Mucosa of rectum (tissue), 2 donors: ENCODE data around the gene ABCD3.

Experiments
- H3K27ac ChIP-seq, 2 donors: one replicate each; pipeline ENCODE4 v1.7.0; 2013; ENCODE audit warnings: inconsistent platforms in 2 of 2, low read depth in 2 of 2, low read length in 2 of 2
- H3K27me3 ChIP-seq, 2 donors: one replicate each; pipeline ENCODE4 v1.7.0; 2013; ENCODE audit warnings: low read length in 2 of 2; ENCODE audit not compliant: control insufficient read depth in 2 of 2, insufficient read depth in 2 of 2
- H3K36me3 ChIP-seq, 2 donors: one replicate each; pipeline ENCODE4 v1.7.0; 2013; ENCODE audit warnings: low read length in 2 of 2; ENCODE audit not compliant: control insufficient read depth in 2 of 2, insufficient read depth in 2 of 2
- H3K4me1 ChIP-seq, 2 donors: one replicate each; pipeline ENCODE4 v1.7.0; 2013; ENCODE audit warnings: low read length in 2 of 2, mild to moderate bottlenecking in 1 of 2; ENCODE audit not compliant: control insufficient read depth in 2 of 2, insufficient read depth in 2 of 2
- H3K4me3 ChIP-seq, 2 donors: one replicate each; pipeline ENCODE4 v1.7.0; 2013; ENCODE audit warnings: low read length in 2 of 2
- H3K9ac ChIP-seq, 2 donors: one replicate each; pipeline ENCODE4 v1.7.0; 2013; ENCODE audit warnings: low read length in 2 of 2, low read depth in 1 of 2, mild to moderate bottlenecking in 1 of 2
- H3K9me3 ChIP-seq, 2 donors: one replicate each; pipeline ENCODE4 v1.7.0; 2013; ENCODE audit warnings: low read length in 2 of 2; ENCODE audit not compliant: control insufficient read depth in 2 of 2
- donor health status: healthy.
- donor health status: Normal muscosa, but diverticular disease.

Gene ABCD3

DNA sequence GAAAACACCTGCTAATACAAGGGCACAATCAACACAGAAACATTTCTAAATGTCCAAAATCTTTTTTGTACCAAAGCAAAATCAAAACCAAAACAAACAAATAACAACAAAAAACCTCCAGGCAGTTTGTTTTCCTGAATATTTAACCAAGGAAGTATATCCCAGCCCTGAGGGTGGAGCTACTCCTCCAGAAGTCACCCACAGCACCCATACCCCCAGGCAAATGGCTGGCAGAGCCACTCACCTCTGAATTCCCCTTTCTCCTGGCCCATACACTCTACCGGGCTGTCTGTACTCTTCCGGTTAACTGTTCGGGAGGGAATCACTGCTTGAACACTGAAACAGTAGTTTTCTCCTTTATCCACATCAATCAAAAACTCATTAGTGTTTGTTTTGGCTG is 113.9 kb downstream of the ABCD3 start:
- no peak overlapping the region for H3K4me3 ChIP-seq
- no peaks in the 10 kb centered on the region for H3K4me1 ChIP-seq
- peaks cover 20 to 21% of the 10 kb centered on the region in 2 donors for H3K36me3 ChIP-seq
- H3K27ac ChIP-seq: no peak overlapping the region
- no peaks in the 10 kb centered on the region for H3K27me3 ChIP-seq
- no peak overlapping the region for H3K9ac ChIP-seq
- H3K9me3 ChIP-seq: no peaks in the 10 kb centered on the region

GRCh38 chr1:94535095-94535494 is 116.9 kb downstream of the ABCD3 start:
- Histone ChIP-seq H3K4me3 (no peak overlapping the region), H3K36me3 (peaks cover 23 to 25% of the 10 kb centered on the region in 2 donors), H3K27ac (no peak overlapping the region), H3K9me3 (no peaks in the 10 kb centered on the region), H3K4me1 (no peaks in the 10 kb centered on the region), H3K9ac (no peak overlapping the region), H3K27me3 (no peaks in the 10 kb centered on the region)

DNA sequence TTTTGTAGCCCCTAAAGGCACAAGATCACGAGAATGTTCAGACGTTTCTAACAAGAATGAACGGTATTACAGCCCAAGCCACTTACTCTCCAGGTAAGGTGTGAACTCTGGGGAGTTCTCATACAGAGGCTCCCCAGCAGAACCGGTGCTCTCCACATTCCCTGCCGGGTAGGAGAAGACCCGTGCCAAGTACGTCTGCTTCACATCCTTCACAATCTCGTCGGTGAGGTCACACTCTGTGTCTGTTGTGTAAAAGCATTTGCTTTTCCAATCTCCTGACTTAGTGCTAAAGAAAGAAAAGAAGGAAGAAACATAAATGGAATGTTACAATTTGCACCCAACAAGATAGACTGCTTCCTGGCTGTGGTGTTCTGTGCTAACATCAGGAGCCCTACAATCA is 117.7 kb downstream of the ABCD3 start:
- H3K27ac ChIP-seq: peak overlapping the region in 1 of 2 donors; percentile 18

DNA sequence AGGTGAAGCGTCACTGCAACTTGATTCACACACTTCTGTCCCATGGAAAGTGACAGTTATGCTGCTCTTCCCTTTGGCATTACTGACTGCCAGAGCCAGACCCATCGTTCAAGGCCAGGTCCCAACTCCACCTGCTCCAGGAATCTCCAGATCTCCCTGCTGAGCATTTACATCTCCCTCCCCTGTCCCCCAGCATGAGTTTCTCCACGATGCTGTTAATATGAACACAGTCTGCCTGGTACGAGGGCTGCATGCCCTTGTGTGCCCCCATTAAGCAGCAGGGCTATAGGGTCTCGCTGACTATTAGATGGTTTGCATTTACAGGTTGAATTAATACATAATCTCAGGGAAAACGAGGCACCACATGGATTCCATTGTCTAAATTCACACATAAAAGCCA is 119.1 kb downstream of the ABCD3 start:
- peak overlapping the region in 1 of 2 donors; percentile 35 for H3K4me3 ChIP-seq

More for the DNA sequence above, 117.7 kb downstream of the ABCD3 start:
- Histone ChIP-seq H3K9ac (no peak overlapping the region), H3K36me3 (peaks cover 18 to 25% of the 10 kb centered on the region in 2 donors), H3K4me3 (peak overlapping the region in 1 of 2 donors; percentile 9), H3K9me3 (no peaks in the 10 kb centered on the region), H3K27me3 (peaks cover 0 to 2% of the 10 kb centered on the region in 2 donors), H3K4me1 (peaks cover 0 to 4% of the 10 kb centered on the region in 2 donors)

DNA sequence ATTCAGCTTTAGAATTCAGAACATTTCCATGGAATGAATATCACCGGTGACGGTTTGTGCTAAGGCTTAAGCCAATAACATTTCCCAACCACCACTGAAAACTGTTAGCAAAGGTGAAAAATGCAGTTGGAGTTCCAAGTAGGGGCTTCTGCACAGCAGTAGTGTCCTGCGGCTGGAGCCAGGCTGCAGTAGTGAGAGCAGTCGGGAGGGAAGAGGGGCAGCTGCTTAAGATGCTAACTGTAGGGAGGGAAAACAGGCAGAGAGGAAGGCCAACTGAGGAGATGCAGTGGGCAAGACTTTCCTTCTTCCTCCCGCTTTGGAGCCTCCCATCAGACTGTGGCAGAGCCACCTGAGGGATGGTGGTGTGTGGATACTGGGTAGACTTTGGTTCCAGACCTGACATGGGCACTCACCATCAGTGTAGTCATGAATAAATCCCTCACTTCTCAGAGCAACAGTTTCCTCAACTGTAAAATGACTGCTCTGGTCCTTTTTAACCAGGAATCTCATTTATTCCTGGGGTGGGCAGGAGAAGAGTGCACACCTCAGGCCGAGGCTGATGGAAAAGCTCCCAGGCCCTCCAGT is 120.1 kb downstream of the ABCD3 start:
- H3K4me3 ChIP-seq: peak overlapping the region; percentile 34 to 41
- no peaks in the 10 kb centered on the region for H3K9me3 ChIP-seq
- H3K27me3 ChIP-seq: peaks cover 0 to 3% of the 10 kb centered on the region in 2 donors
- H3K27ac ChIP-seq: peak overlapping the region; percentile 38 to 42
- H3K36me3 ChIP-seq: peaks cover 13 to 18% of the 10 kb centered on the region in 2 donors
- peaks cover 10 to 11% of the 10 kb centered on the region in 2 donors for H3K4me1 ChIP-seq
- peak overlapping the region in 1 of 2 donors; percentile 27 for H3K9ac ChIP-seq

More for the DNA sequence above, 119.1 kb downstream of the ABCD3 start:
- Histone ChIP-seq H3K36me3 (peaks cover 13 to 18% of the 10 kb centered on the region in 2 donors), H3K4me1 (peaks cover 2 to 8% of the 10 kb centered on the region in 2 donors), H3K27me3 (peaks cover 0 to 3% of the 10 kb centered on the region in 2 donors), H3K27ac (peak overlapping the region; percentile 20 to 35), H3K9ac (no peak overlapping the region), H3K9me3 (no peaks in the 10 kb centered on the region)

- peak overlapping the region; percentile 47 to 49 for H3K4me3 ChIP-seq
- peaks cover 10 to 11% of the 10 kb centered on the region in 2 donors for H3K4me1 ChIP-seq
- peak overlapping the region; percentile 23 to 28 for H3K27ac ChIP-seq
- H3K27me3 ChIP-seq: peaks cover 0 to 3% of the 10 kb centered on the region in 2 donors
- no peak overlapping the region for H3K9ac ChIP-seq
- peaks cover 13 to 16% of the 10 kb centered on the region in 2 donors for H3K36me3 ChIP-seq
- no peaks in the 10 kb centered on the region for H3K9me3 ChIP-seq
Measured at GRCh38 chr1:94539496-94539895, 121.3 kb downstream of the ABCD3 start.

DNA sequence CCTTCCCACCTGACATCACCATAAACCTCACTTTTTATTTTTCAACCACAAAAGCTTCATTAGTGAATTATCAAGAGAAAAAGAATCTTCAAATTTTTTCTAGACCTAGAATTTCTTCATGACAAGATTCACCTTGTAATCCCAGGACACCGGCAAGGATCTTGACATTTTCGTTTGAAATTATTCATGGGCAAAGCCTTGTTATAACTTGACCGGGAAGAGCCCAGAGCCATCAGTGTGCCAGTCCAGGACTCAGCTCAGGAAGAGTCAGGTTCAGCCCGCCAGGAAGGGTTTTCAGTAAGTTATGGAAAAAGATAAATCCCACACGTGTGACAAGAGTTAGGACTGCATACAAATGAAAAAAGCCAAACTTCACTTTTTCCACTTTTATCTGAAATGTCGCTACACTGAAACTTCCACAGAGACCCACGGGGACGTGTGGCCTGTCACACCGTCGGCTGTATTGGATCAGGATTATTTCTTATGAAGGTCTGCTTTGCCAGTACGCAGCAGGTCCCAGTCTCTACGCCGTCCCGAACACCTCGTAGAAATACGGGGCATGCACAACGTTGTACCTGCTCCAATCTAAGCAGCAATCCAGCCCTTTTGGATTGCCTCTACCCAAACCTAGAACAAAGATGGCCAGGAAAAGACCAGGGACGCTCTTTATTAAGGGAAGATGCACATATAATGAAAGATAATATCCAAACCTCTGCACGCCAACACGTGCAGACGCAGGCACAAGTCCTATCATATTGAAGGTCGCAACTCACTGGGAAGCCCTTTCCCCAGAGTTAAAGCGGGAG is 122.5 kb downstream of the ABCD3 start:
- Histone ChIP-seq H3K9me3 (no peaks in the 10 kb centered on the region), H3K36me3 (peaks cover 3 to 10% of the 10 kb centered on the region in 2 donors), H3K4me3 (peak overlapping the region; percentile 83 to 87), H3K27ac (peak overlapping the region; percentile 82 to 87), H3K4me1 (peaks cover 10 to 11% of the 10 kb centered on the region in 2 donors), H3K9ac (peak overlapping the region; percentile 68 to 95), H3K27me3 (peaks cover 0 to 3% of the 10 kb centered on the region in 2 donors)

DNA sequence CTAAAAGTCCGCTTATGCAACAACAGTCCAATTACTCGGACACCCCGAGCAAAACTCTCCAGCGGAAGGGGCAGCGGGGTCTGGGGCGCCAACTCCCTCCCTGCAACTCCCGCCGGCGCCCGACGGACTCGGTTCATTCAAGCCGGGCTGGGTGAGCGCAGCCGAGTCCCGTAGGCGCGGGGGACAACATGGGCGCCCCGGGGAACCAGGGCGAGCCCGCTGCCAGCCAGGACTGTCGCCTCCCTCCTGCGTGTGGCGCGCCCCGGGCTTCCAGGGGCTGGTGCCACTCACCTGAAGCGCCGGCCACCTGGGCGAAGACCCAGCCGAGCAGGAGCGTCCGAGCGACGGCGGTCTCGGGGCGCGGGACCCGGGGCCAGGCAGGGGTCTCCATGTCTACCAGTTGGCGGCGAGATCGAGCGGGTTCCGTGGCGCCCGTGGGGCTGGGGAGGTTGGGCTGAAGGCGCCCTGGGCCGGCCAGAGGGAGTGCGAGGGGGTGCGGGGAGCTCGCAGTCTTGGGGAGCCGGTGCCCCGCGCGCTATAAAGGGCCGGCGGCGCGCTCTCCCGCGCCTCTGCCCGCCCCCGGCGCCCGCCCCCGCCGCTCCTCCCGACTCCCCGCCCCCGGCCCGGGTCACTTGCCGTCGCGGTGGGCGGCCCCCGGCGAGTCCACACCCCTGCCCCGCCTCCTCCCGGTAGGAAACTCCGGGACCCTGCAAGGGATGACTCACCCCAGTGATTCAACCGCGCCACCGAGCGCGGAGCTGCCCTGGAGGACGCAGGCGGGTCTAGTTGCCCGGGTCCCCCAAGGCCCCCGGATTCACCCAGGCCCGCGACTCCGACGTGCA is 123.3 kb downstream of the ABCD3 start, which contains the start of gene F3:
TSS of gene F3 (minus strand) at position 514 of the 842 bp plus-strand sequence. CDS start at position 391, 123 bp downstream.
- Histone ChIP-seq H3K27me3 (peaks cover 0 to 3% of the 10 kb centered on the region in 2 donors), H3K9ac (peak within 1 kb of the TSS; percentile 83 to 95), H3K4me3 (peak within 1 kb of the TSS; percentile 83 to 87), H3K9me3 (no peaks in the 10 kb centered on the region), H3K27ac (peak within 1 kb of the TSS; percentile 85 to 87), H3K36me3 (peaks cover 3 to 4% of the 10 kb centered on the region in 2 donors), H3K4me1 (peaks cover 10 to 11% of the 10 kb centered on the region in 2 donors)

DNA sequence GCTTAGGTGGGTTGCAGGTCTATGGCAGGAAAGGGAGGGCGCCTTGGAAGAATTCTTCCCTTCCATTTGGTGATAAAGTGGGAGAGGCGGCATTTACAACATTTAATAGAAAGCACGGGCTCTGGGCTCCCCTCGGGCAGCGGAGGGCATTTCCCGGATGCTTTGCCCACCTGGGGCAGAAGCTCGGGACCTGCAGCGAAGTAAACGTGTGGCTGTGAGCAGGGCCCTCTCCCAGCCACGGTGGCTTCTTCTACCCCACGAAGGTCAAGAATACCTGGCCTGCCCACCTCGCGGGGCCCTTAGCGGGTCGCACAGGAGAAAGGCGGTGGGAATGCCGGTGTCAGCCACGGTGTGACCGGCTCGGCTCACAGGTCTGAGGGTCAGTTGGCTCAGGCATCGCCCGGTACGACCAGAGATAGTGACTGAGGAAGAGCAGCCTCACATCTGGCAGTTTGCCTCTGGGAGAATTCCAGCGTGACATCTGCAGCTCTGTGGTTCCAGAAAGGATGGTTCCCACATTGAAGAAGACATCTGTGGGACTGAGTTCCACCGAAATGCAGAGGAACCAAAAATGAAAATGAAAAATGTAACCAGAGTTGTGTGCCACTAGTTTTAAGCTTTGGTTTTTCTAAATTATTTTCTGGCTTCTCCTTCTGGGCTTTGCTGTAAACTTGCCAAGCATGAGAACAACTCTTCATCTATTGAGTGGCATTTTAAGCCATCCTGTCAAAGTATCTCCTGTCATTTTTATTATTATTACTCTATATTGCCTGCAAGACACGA is 124.1 kb downstream of the ABCD3 start:
- Histone ChIP-seq H3K27ac (peak overlapping the region; percentile 85 to 87), H3K4me3 (peak overlapping the region; percentile 83 to 87), H3K9me3 (no peaks in the 10 kb centered on the region), H3K27me3 (peaks cover 0 to 3% of the 10 kb centered on the region in 2 donors), H3K9ac (peak overlapping the region; percentile 83 to 95), H3K4me1 (peaks cover 10 to 11% of the 10 kb centered on the region in 2 donors), H3K36me3 (peaks cover 3 to 4% of the 10 kb centered on the region in 2 donors)
